OCI-LY3 (cell line): ENCODE data around the gene MRGPRX1.
"Not testable (repeated sequence)": the region's sequence is repeated elsewhere in the genome, so short reads cannot be mapped to it uniquely, and the experiment has no call there.

Source experiments
- H2AFZ ChIP-seq: fragments of 200-600, 300-600 bp; shearing (Covaris generic); 2 replicates; pipeline ENCODE4 v1.6.0; 2014; ENCODE audit warnings: antibody characterized with exemption, low read depth, low read length
- H3K27ac ChIP-seq: fragments of 200-600, 300-600 bp; sonication (generic); 2 replicates; pipeline ENCODE4 v1.5.1; 2014; ENCODE audit warnings: mild to moderate bottlenecking, low read length, moderate library complexity, mixed read lengths
- H3K27me3 ChIP-seq: fragments of 200-600, 300-600 bp; sonication (generic); 2 replicates; pipeline ENCODE4 v1.6.1; 2014; ENCODE audit warnings: low read depth, low read length, mixed read lengths
- H3K36me3 ChIP-seq: fragments of 200-600, 300-600 bp; sonication (generic); replicated peaks from 2 replicates; pipeline ENCODE3; 2014; ENCODE audit warnings: low read depth, low read length, mixed read lengths
- H3K4me1 ChIP-seq: fragments of 300-600, 200-600 bp; sonication (generic); 2 replicates; pipeline ENCODE4 v1.6.1; 2014; ENCODE audit warnings: low read length, mixed read lengths
- H3K4me2 ChIP-seq: fragments of 200-600, 300-600 bp; sonication (generic); 2 replicates; pipeline ENCODE4 v1.6.1; 2014; ENCODE audit warnings: low read length, mixed read lengths
- H3K4me3 ChIP-seq: fragments of 300-600, 200-600 bp; sonication (generic); 2 replicates; pipeline ENCODE4 v1.5.1; 2014; ENCODE audit warnings: antibody characterized with exemption, mild to moderate bottlenecking, low read length, moderate library complexity
- H3K79me2 ChIP-seq: fragments of 300-600, 200-600 bp; shearing (Covaris generic); 2 replicates; pipeline ENCODE4 v1.6.1; 2014; ENCODE audit warnings: mild to moderate bottlenecking, low read length, mixed read lengths
- H3K9ac ChIP-seq: fragments of 300-600, 200-600 bp; shearing (Covaris generic); 2 replicates; pipeline ENCODE4 v1.6.0; 2014; ENCODE audit warnings: mild to moderate bottlenecking, low read length, moderate library complexity
- H3K9me3 ChIP-seq: fragments of 200-600, 300-600 bp; shearing (Covaris generic); 2 replicates; pipeline ENCODE4 v1.6.1; 2014; ENCODE audit warnings: low read length, mixed read lengths; ENCODE audit not compliant: insufficient read depth
- H4K20me1 ChIP-seq: fragments of 200-600, 300-600 bp; sonication (generic); 2 replicates; pipeline ENCODE4 v1.6.1; 2016; ENCODE audit warnings: low read length, mixed read lengths; ENCODE audit not compliant: insufficient read depth
- CTCF ChIP-seq: fragments of 200-600, 300-600 bp; sonication (generic); IDR thresholded peaks from 2 replicates; pipeline ENCODE4 v1.5.1; 2014; ENCODE audit warnings: antibody characterized with exemption, low read length, low read depth
- EZH2phosphoT487 ChIP-seq: fragments of 200-600 bp; shearing (Covaris generic); IDR thresholded peaks from 2 replicates; pipeline ENCODE4 v1.6.1; 2018; ENCODE audit warnings: antibody characterized with exemption, mixed run types, low read depth

Gene MRGPRX1

GRCh38 chr11:18912883-18913282 is 26.3 kb downstream of the MRGPRX1 start:
- H3K4me2 ChIP-seq, result no peak overlapping the region
- H2AFZ ChIP-seq, result no peak overlapping the region
- H3K4me1 ChIP-seq, result no peaks in the 10 kb centered on the region
- H3K4me3 ChIP-seq, result no peak overlapping the region
- H4K20me1 ChIP-seq, result no peaks in the 10 kb centered on the region
- no peaks in the 10 kb centered on the region for H3K36me3 ChIP-seq
- TF ChIP-seq EZH2phosphoT487, result no peak
- TF ChIP-seq CTCF, result no peak
- H3K9ac ChIP-seq, result no peak overlapping the region
- peaks cover 44% of the 10 kb centered on the region for H3K27me3 ChIP-seq
- no peaks in the 10 kb centered on the region for H3K9me3 ChIP-seq
- no peaks in the 10 kb centered on the region for H3K79me2 ChIP-seq
- H3K27ac ChIP-seq, result no peak overlapping the region

GRCh38 chr11:18907391-18907790 is 31.8 kb downstream of the MRGPRX1 start:
- H3K9me3 ChIP-seq, result no peaks in the 10 kb centered on the region
- no peaks in the 10 kb centered on the region for H4K20me1 ChIP-seq
- no peak for TF ChIP-seq CTCF
- TF ChIP-seq EZH2phosphoT487, result no peak
- peaks cover 32% of the 10 kb centered on the region for H3K27me3 ChIP-seq
- no peak overlapping the region for H3K27ac ChIP-seq
- H3K4me3 ChIP-seq, result no peak overlapping the region
- H3K4me2 ChIP-seq, result no peak overlapping the region
- H2AFZ ChIP-seq, result no peak overlapping the region
- no peaks in the 10 kb centered on the region for H3K36me3 ChIP-seq
- 0 out of 2 replicates have a peak, but pooled peaks cover 3% of the 10 kb centered on the region for H3K4me1 ChIP-seq
- no peak overlapping the region for H3K9ac ChIP-seq
- no peaks in the 10 kb centered on the region for H3K79me2 ChIP-seq

- not testable (repeated sequence) for H3K79me2 ChIP-seq, H3K4me3 ChIP-seq, H3K4me1 ChIP-seq, H3K36me3 ChIP-seq, H4K20me1 ChIP-seq, H3K27ac ChIP-seq, H2AFZ ChIP-seq, H3K9me3 ChIP-seq, H3K4me2 ChIP-seq, H3K9ac ChIP-seq
- peaks cover 13% of the 10 kb centered on the region; the same call in 1 of the 2 replicates for H3K27me3 ChIP-seq
Observed at GRCh38 chr11:18900637-18901036, 38.6 kb downstream of the MRGPRX1 start.

GRCh38 chr11:18900151-18900611 is 39.0 kb downstream of the MRGPRX1 start:
- not testable (repeated sequence) for H3K27ac ChIP-seq, H2AFZ ChIP-seq

GRCh38 chr11:18891712-18892111 is 47.5 kb downstream of the MRGPRX1 start:
- not testable (repeated sequence) for H3K36me3 ChIP-seq, H3K9ac ChIP-seq, H4K20me1 ChIP-seq, H3K4me2 ChIP-seq, H3K9me3 ChIP-seq, H3K4me3 ChIP-seq, H3K27ac ChIP-seq, H2AFZ ChIP-seq, H3K4me1 ChIP-seq, H3K79me2 ChIP-seq
- peaks cover 36% of the 10 kb centered on the region for H3K27me3 ChIP-seq

More at GRCh38 chr11:18900151-18900611, 39.0 kb downstream of the MRGPRX1 start:
- H3K4me2 ChIP-seq, H3K36me3 ChIP-seq, H3K4me3 ChIP-seq, H3K4me1 ChIP-seq, H3K9me3 ChIP-seq, H3K79me2 ChIP-seq, H3K9ac ChIP-seq, H4K20me1 ChIP-seq: not testable (repeated sequence)
- H3K27me3 ChIP-seq, result peaks cover 12% of the 10 kb centered on the region; the same call in 1 of the 2 replicates
